ENCODE measurements around the gene RALGPS1. TPM values are rescaled to one million over a fixed set of nuclear protein-coding genes. Genes with fewer than 3 reads are reported as not detected.

Gene RALGPS1
- polyA plus RNA-seq, 4 donors: 16.6 to 53.3 (median 26.8) TPM

DNA sequence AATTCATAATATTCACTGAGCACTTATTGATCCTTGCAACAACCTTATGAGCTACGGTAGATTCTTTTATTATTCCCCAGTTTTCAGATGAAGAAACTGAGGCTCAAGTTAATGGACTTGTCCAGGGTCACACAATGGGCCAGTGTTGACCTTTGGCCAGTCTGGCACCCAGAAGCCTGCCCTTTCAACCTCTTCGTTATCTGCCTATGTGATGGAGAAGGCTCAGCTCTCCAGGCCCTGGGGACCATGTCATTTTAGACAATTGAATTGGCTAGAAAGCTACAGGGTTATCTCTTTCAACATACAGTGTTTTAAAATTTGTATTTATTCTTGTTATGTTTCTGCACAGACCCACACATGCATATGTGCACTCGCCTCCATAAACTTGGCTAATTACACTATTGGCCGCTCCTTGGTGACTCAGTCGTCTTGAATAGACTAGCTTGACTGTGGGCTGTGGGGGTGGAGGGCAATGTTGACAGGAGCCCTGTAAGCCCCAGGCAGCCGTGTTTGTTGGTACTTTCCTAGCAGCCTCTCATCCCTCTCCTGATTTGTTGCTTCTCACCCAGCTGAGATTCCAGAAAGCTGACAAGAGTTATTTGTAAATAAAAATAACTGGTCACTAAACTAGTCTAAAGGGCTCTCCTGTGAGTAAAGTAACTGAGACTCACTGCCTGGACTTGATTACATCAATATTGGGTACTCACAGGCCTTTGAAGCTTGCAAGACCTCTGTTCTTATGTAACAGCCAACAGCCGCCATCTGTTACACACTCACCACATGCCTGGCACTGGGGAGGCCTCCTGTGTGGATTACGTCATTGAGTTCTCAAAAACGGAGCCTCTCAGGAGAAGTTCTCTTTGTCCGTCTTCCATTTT, 216.3 kb downstream of the RALGPS1 start:
- WGBS, 3 donors: 74 to 88% (median 86%) methylated on average over 10 of the region's 10 CpGs
- no peaks in the 10 kb centered on the region for H3K9me3 ChIP-seq (ENCODE audit: control insufficient read depth in 2 of 2, insufficient read depth in 1 of 2, low read depth in 1 of 2, low read length in 1 of 2)
- peak in 1 of 2 donors; percentile 31 for DNase-seq
- no peak overlapping the region for H3K4me3 ChIP-seq (ENCODE audit: low read depth in 1 of 3, low read length in 3 of 3)
- H3K27me3 ChIP-seq (ENCODE audit: control insufficient read depth in 3 of 3, insufficient read depth in 3 of 3, low read length in 3 of 3): no peaks in the 10 kb centered on the region
- H3K27ac ChIP-seq (ENCODE audit: low read depth in 1 of 3, low read length in 2 of 3): peak overlapping the region in 1 of 3 donors; percentile 86
- peaks cover 0 to 25% (median 0%) of the 10 kb centered on the region in 3 donors for H3K4me1 ChIP-seq (ENCODE audit: control insufficient read depth in 3 of 3, insufficient read depth in 2 of 3, low read depth in 1 of 3, low read length in 2 of 3)
- no peak for FAIRE-seq
- peaks cover 0 to 39% (median 0%) of the 10 kb centered on the region in 3 donors for H3K36me3 ChIP-seq (ENCODE audit: control insufficient read depth in 3 of 3, insufficient read depth in 2 of 3, low read depth in 1 of 3, low read length in 3 of 3)

DNA sequence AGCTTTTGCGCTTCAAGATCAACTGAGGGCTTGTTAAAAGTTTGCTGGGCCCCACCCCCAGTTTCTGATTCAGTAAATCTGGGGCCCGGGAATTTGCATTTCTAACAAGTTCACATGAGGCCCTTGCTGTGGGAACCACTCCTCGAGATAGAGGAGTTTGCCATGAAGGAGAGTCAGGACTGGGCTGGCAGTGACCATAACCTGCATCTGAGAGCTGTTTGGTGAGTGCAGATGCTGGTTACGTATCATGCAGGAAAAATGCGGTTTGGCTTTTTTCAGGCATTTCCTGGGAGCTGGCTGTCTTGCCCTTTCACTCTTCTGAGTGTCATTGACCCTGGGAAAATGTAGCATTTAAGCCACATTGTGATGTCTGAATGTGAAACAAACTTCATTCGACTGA, 217.3 kb downstream of the RALGPS1 start:
- FAIRE-seq (no peak), DNase-seq (no peak)
- H3K27ac ChIP-seq (ENCODE audit: low read depth in 1 of 3, low read length in 2 of 3): peak overlapping the region in 1 of 3 donors; percentile 86

DNA sequence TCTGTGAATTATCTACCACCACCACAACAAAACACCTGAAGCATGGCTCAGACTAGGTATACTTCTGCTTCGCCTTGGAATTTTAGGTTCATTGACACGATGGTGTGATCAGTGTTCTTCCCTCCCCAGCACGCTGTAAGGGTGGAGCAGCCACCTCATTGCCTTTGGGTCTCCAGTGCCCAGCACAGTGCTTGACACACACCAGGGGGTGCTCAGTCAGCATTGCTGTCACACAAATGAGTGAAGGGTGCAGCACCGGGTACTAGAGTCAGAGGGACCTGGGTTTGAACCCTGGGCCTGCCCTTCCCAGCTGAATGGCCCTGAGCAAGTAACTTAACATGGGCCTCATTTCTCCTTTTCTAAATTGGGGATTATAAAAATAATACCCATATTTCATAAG, 217.8 kb downstream of the RALGPS1 start:
- H3K27me3 ChIP-seq (ENCODE audit: control insufficient read depth in 3 of 3, insufficient read depth in 3 of 3, low read length in 3 of 3): no peaks in the 10 kb centered on the region
- 92 to 93% (median 92%) methylated on average over 4 of the region's 4 CpGs for WGBS, 3 donors
- no peak for FAIRE-seq

More for the DNA sequence above, 217.3 kb downstream of the RALGPS1 start:
- Histone ChIP-seq H3K27me3 (ENCODE audit: control insufficient read depth in 3 of 3, insufficient read depth in 3 of 3, low read length in 3 of 3) (no peaks in the 10 kb centered on the region), H3K36me3 (ENCODE audit: control insufficient read depth in 3 of 3, insufficient read depth in 2 of 3, low read depth in 1 of 3, low read length in 3 of 3) (peaks cover 0 to 47% (median 0%) of the 10 kb centered on the region in 3 donors), H3K4me3 (ENCODE audit: low read depth in 1 of 3, low read length in 3 of 3) (no peak overlapping the region), H3K9me3 (ENCODE audit: control insufficient read depth in 2 of 2, insufficient read depth in 1 of 2, low read depth in 1 of 2, low read length in 1 of 2) (no peaks in the 10 kb centered on the region), H3K4me1 (ENCODE audit: control insufficient read depth in 3 of 3, insufficient read depth in 2 of 3, low read depth in 1 of 3, low read length in 2 of 3) (peaks cover 0 to 25% (median 0%) of the 10 kb centered on the region in 3 donors)
- WGBS, 3 donors: 78 to 93% (median 88%) methylated on average over 6 of the region's 6 CpGs

DNA sequence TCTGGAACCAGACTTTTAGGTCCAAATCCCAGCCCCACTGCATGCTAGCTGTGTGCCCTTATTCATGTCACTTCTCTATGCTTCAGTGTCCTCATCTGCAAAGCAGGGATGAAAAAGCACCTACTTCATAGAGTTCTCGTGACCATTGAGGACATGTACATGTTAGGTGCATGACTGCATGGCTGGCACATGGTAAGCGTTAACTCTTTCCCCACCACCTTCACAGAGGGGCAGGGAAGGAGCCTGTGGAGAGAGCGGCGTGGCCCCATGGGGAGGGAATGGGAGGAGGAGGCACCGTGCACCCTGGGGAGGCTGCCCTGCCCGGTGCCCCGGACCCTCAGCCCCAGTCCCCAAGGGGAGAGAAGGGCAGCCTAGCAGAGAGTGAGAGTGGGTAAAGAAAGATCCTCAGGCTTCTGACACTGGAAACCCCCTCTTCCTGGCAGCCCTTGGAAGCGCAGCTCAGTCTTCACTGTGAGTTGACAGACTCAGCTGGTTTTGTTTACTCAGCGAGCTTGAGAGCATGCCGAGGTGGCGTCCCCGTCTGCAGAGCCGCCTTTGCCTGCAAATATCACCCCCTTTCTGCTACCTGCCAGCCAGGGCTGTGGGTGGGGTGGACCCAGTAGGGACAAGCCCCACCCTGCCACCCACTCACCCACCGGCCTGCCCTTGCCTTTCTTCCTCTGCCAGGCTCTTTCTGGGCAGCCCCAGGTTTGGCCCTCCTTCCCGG, 218.5 kb downstream of the RALGPS1 start:
- Histone ChIP-seq H3K4me3 (ENCODE audit: low read depth in 1 of 3, low read length in 3 of 3) (no peak overlapping the region), H3K4me1 (ENCODE audit: control insufficient read depth in 3 of 3, insufficient read depth in 2 of 3, low read depth in 1 of 3, low read length in 2 of 3) (peaks cover 0 to 25% (median 0%) of the 10 kb centered on the region in 3 donors), H3K9me3 (ENCODE audit: control insufficient read depth in 2 of 2, insufficient read depth in 1 of 2, low read depth in 1 of 2, low read length in 1 of 2) (no peaks in the 10 kb centered on the region), H3K36me3 (ENCODE audit: control insufficient read depth in 3 of 3, insufficient read depth in 2 of 3, low read depth in 1 of 3, low read length in 3 of 3) (peaks cover 0 to 53% (median 0%) of the 10 kb centered on the region in 3 donors), H3K27me3 (ENCODE audit: control insufficient read depth in 3 of 3, insufficient read depth in 3 of 3, low read length in 3 of 3) (no peaks in the 10 kb centered on the region), H3K27ac (ENCODE audit: low read depth in 1 of 3, low read length in 2 of 3) (peak overlapping the region in 2 of 3 donors; percentile 64 to 83)
- DNase-seq (peak in 1 of 2 donors; percentile 10), FAIRE-seq (no peak)
- 72 to 91% (median 81%) methylated on average over 15 of the region's 15 CpGs for WGBS, 3 donors

More for the DNA sequence above, 217.8 kb downstream of the RALGPS1 start:
- DNase-seq: no peak
- Histone ChIP-seq H3K9me3 (ENCODE audit: control insufficient read depth in 2 of 2, insufficient read depth in 1 of 2, low read depth in 1 of 2, low read length in 1 of 2) (no peaks in the 10 kb centered on the region), H3K4me3 (ENCODE audit: low read depth in 1 of 3, low read length in 3 of 3) (no peak overlapping the region), H3K36me3 (ENCODE audit: control insufficient read depth in 3 of 3, insufficient read depth in 2 of 3, low read depth in 1 of 3, low read length in 3 of 3) (peaks cover 0 to 51% (median 0%) of the 10 kb centered on the region in 3 donors), H3K27ac (ENCODE audit: low read depth in 1 of 3, low read length in 2 of 3) (peak overlapping the region in 1 of 3 donors; percentile 32), H3K4me1 (ENCODE audit: control insufficient read depth in 3 of 3, insufficient read depth in 2 of 3, low read depth in 1 of 3, low read length in 2 of 3) (peaks cover 0 to 25% (median 0%) of the 10 kb centered on the region in 3 donors)

DNA sequence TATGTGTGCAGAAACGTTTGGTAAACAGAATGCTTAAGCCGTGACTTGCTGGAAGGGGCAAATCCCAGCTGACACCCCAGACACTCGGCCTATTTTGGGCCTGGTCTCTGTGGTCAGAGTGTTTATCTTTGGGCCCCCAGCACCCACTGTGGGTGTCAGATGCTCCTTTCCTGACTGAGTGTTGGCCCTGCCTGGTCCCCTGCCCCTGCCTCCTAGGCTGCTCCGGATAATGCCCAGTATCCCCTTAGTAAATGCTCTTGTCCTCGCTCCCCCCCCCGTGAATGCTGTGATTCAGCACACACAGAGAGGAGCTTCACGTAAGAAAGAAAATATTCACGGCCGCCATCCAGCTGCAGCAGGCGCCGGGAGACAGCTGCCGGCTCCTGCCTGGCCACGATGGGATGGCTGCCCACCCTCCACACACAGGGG, 219.2 kb downstream of the RALGPS1 start:
- FAIRE-seq (no peak), DNase-seq (peak in 1 of 2 donors; percentile 21)
- H3K27me3 ChIP-seq (ENCODE audit: control insufficient read depth in 3 of 3, insufficient read depth in 3 of 3, low read length in 3 of 3): no peaks in the 10 kb centered on the region
- peaks cover 0 to 24% (median 0%) of the 10 kb centered on the region in 3 donors for H3K4me1 ChIP-seq (ENCODE audit: control insufficient read depth in 3 of 3, insufficient read depth in 2 of 3, low read depth in 1 of 3, low read length in 2 of 3)
- H3K36me3 ChIP-seq (ENCODE audit: control insufficient read depth in 3 of 3, insufficient read depth in 2 of 3, low read depth in 1 of 3, low read length in 3 of 3): peaks cover 0 to 58% (median 0%) of the 10 kb centered on the region in 3 donors
- no peak overlapping the region for H3K4me3 ChIP-seq (ENCODE audit: low read depth in 1 of 3, low read length in 3 of 3)
- 65 to 90% (median 88%) methylated on average over 13 of the region's 13 CpGs for WGBS, 3 donors
- peak overlapping the region in 2 of 3 donors; percentile 64 to 83 for H3K27ac ChIP-seq (ENCODE audit: low read depth in 1 of 3, low read length in 2 of 3)
- no peaks in the 10 kb centered on the region for H3K9me3 ChIP-seq (ENCODE audit: control insufficient read depth in 2 of 2, insufficient read depth in 1 of 2, low read depth in 1 of 2, low read length in 1 of 2)

DNA sequence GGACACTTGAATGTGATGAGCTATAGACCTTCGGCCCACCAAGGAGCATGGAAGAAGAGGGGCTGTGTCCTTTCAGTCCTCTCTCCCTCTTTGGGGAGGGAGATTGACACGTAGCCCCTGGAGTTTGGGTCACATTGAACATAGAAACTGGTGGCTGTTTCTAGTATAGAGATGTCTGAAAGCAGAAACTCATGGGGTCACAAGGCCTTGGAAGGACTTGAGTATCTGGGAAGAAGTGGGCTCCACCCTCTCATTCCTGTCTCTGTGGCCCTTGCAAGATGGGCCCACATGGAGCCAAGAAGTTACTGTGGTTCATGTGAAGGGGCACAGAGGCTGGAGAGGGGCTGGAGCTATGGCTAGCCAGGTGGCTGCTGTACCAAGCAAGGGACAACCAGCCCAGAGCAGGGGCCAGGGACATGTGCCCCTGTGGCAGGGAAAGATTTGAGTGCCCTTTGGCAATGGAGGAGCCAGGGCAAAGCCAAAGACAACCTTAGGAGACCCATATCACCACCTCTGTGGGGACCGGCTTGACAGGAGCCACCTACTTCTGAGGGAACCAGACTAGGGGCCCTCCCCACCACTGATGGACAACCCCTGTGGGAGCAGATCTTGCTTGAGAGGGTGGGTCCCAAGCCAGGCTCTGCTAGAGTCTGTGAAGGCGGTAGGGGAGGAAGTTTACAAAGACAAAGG, 220.6 kb downstream of the RALGPS1 start:
- H3K9me3 ChIP-seq (ENCODE audit: control insufficient read depth in 2 of 2, insufficient read depth in 1 of 2, low read depth in 1 of 2, low read length in 1 of 2): no peaks in the 10 kb centered on the region
- H3K4me3 ChIP-seq (ENCODE audit: low read depth in 1 of 3, low read length in 3 of 3): no peak overlapping the region
- peak overlapping the region in 1 of 3 donors; percentile 28 for H3K27ac ChIP-seq (ENCODE audit: low read depth in 1 of 3, low read length in 2 of 3)
- H3K4me1 ChIP-seq (ENCODE audit: control insufficient read depth in 3 of 3, insufficient read depth in 2 of 3, low read depth in 1 of 3, low read length in 2 of 3): peaks cover 0 to 13% (median 0%) of the 10 kb centered on the region in 3 donors
- no peak for FAIRE-seq
- no peaks in the 10 kb centered on the region for H3K27me3 ChIP-seq (ENCODE audit: control insufficient read depth in 3 of 3, insufficient read depth in 3 of 3, low read length in 3 of 3)
- no peak for DNase-seq
- WGBS, 3 donors: 65 to 100% (median 84%) methylated on average over 4 of the region's 4 CpGs
- H3K36me3 ChIP-seq (ENCODE audit: control insufficient read depth in 3 of 3, insufficient read depth in 2 of 3, low read depth in 1 of 3, low read length in 3 of 3): peaks cover 0 to 60% (median 0%) of the 10 kb centered on the region in 3 donors

DNA sequence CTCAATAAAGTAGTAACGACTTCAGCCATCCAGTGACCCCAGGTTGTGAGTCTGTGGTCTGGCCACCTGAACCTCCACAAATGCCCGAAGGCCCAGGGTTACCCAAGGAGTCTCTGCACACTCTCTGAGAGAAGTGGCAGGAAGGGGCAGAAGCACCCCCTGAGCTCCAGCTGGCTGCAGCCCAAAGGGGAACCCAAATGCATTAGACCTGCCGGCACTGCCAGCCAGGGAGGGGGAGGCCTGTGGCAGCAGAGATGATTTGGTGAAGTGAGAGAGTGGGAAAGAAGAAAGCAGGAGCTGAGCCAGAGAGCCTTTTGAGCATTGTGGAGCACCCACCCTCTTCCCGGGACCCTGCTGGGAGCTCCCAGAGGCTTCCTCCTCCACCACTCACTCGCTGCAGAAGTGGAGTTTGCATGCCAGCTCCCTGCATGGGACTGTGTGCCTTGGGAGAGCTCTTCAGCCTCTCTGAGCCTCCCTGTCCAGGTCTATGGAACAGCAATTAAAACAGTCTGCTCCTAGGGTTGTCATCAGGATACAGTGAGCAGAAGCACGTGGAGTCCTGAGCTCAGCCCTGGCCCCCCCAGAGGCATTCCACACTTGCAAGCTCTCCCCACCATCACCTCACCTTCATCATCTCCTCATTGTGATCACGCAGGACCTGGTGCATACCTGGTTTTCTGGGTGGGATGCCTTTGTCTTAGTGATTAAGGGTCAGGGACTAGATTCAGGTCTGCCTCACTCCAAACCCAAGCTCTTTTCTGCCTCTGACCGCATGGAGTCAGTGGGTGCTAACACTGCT, 221.7 kb downstream of the RALGPS1 start:
- DNase-seq (no peak), FAIRE-seq (no peak)
- Histone ChIP-seq H3K4me1 (ENCODE audit: control insufficient read depth in 3 of 3, insufficient read depth in 2 of 3, low read depth in 1 of 3, low read length in 2 of 3) (peaks cover 0 to 13% (median 0%) of the 10 kb centered on the region in 3 donors), H3K27ac (ENCODE audit: low read depth in 1 of 3, low read length in 2 of 3) (no peak overlapping the region), H3K36me3 (ENCODE audit: control insufficient read depth in 3 of 3, insufficient read depth in 2 of 3, low read depth in 1 of 3, low read length in 3 of 3) (peaks cover 0 to 62% (median 0%) of the 10 kb centered on the region in 3 donors), H3K27me3 (ENCODE audit: control insufficient read depth in 3 of 3, insufficient read depth in 3 of 3, low read length in 3 of 3) (no peaks in the 10 kb centered on the region), H3K9me3 (ENCODE audit: control insufficient read depth in 2 of 2, insufficient read depth in 1 of 2, low read depth in 1 of 2, low read length in 1 of 2) (no peaks in the 10 kb centered on the region), H3K4me3 (ENCODE audit: low read depth in 1 of 3, low read length in 3 of 3) (no peak overlapping the region)
- WGBS, 3 donors: 83 to 96% (median 90%) methylated on average over 8 of the region's 8 CpGs
